OCI-LY7 (cell line): ENCODE measurements around the gene COX19.

Source experiments
- EZH2phosphoT487 ChIP-seq: fragments of 200-600 bp; sonication (generic); IDR thresholded peaks from 2 replicates; pipeline ENCODE4 v1.6.1; 2018; ENCODE audit warnings: low read depth, borderline replicate concordance, mild to moderate bottlenecking, mixed run types, antibody characterized with exemption, low read length, moderate library complexity, mixed read lengths
- TF ChIP-seq, protein P1 (sequence below): fragments of 200-600 bp; sonication (generic); conservative IDR thresholded peaks from 2 replicates; pipeline ENCODE4 v1.5.1; 2014; ENCODE audit warnings: mild to moderate bottlenecking, antibody characterized with exemption, low read length, moderate library complexity, mixed read lengths

GRCh38 chr7:945147-945555, 30.2 kb downstream of the COX19 start:
- no peak for TF ChIP-seq EZH2phosphoT487
- TF ChIP-seq, protein P1, sequence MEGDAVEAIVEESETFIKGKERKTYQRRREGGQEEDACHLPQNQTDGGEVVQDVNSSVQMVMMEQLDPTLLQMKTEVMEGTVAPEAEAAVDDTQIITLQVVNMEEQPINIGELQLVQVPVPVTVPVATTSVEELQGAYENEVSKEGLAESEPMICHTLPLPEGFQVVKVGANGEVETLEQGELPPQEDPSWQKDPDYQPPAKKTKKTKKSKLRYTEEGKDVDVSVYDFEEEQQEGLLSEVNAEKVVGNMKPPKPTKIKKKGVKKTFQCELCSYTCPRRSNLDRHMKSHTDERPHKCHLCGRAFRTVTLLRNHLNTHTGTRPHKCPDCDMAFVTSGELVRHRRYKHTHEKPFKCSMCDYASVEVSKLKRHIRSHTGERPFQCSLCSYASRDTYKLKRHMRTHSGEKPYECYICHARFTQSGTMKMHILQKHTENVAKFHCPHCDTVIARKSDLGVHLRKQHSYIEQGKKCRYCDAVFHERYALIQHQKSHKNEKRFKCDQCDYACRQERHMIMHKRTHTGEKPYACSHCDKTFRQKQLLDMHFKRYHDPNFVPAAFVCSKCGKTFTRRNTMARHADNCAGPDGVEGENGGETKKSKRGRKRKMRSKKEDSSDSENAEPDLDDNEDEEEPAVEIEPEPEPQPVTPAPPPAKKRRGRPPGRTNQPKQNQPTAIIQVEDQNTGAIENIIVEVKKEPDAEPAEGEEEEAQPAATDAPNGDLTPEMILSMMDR: no peak
